Panc1 (cell line): ENCODE data around the gene HAUS8. TPM values are rescaled to one million over a fixed set of nuclear protein-coding genes. Genes with fewer than 3 reads are reported as not detected.

Experiments used
- ATAC-seq: fragments of 200-7000 bp; cut with Tn5 transposase; 2 replicates; pipeline ENCODE4 v1.9.1; 2020; ENCODE audit warnings: mild to moderate bottlenecking, moderate library complexity
- BruUV-seq: library from RNA; stranded (reverse); fragments of 400-500 nt; replicated peaks from 2 replicates; lab custom pipeline; 2021; lab: Mats Ljungman, UMichigan
- CTCF ChIA-PET: fragments of 300-600 bp; sonication (Branson Sonifier 250); formaldehyde crosslinking; loops from one replicate; lab custom pipeline; 2022; ENCODE audit warnings: antibody characterized with exemption; lab: Charles Lee
- POLR2A ChIA-PET: fragments of 300-600 bp; sonication (Branson Sonifier 250); formaldehyde crosslinking; loops from one replicate; lab custom pipeline; 2022; ENCODE audit warnings: antibody characterized with exemption; lab: Charles Lee
- DNase-seq: peaks from one replicate; pipeline ENCODE4 v3.0.0-alpha.2; 2010; ENCODE audit warnings: low read depth, low spot score
- H3K27ac ChIP-seq: 2 replicates; pipeline ENCODE4 v1.5.1; 2011; ENCODE audit warnings: mild to moderate bottlenecking, low read length, inconsistent platforms
- H3K27me3 ChIP-seq: fragments of 200-500 bp; sonication (Bioruptor generic); 2 replicates; pipeline ENCODE4 v1.6.0; 2014; ENCODE audit warnings: low read length, inconsistent platforms; ENCODE audit not compliant: control insufficient read depth, insufficient read depth
- H3K36me3 ChIP-seq: fragments of 200-500 bp; sonication (Bioruptor generic); 2 replicates; pipeline ENCODE4 v1.5.1; 2014; ENCODE audit warnings: inconsistent platforms, mild to moderate bottlenecking, low read length, moderate library complexity; ENCODE audit not compliant: control insufficient read depth, insufficient read depth
- H3K4me1 ChIP-seq: 2 replicates; pipeline ENCODE4 v1.5.1; 2011; ENCODE audit warnings: inconsistent platforms, mild to moderate bottlenecking, low read length, moderate library complexity; ENCODE audit not compliant: control insufficient read depth, insufficient read depth
- H3K4me3 ChIP-seq, 2 experiments: 2 replicates each; pipeline ENCODE4 v1.5.1; 2011 to 2012; ENCODE audit warnings: low read depth in 2 of 2, low read length in 2 of 2, mild to moderate bottlenecking in 2 of 2, inconsistent platforms in 1 of 2, moderate library complexity in 1 of 2
- H3K9me3 ChIP-seq: fragments of 200-500 bp; sonication (Bioruptor generic); 2 replicates; pipeline ENCODE4 v1.5.1; 2014; ENCODE audit warnings: low read depth, mild to moderate bottlenecking, inconsistent platforms, low read length, moderate library complexity; ENCODE audit not compliant: control insufficient read depth, insufficient read depth
- POLR2AphosphoS5 ChIP-seq: IDR thresholded peaks from 2 replicates; pipeline ENCODE4 v1.6.1; 2012; ENCODE audit warnings: mild to moderate bottlenecking, low read depth, low read length, moderate library complexity
- SIN3A ChIP-seq: IDR thresholded peaks from 2 replicates; pipeline ENCODE4 v1.6.1; 2012; ENCODE audit warnings: low read depth, mild to moderate bottlenecking, low read length, moderate library complexity, borderline replicate concordance; ENCODE audit not compliant: insufficient read depth
- TCF7L2 ChIP-seq: IDR thresholded peaks from 2 replicates; pipeline ENCODE4 v1.6.1; 2011; ENCODE audit warnings: mild to moderate bottlenecking, low read depth, low read length, inconsistent platforms
- in situ Hi-C: cut with HindIII; loops from 2 replicates; pipeline ENCODE4 v1.10.0; 2016; ENCODE audit warnings: low sequenced_read_pairs, low pct_unique_long_range_greater_than_20kb
- intact Hi-C: fragments of 100-400 bp; cut with micrococcal nuclease; formaldehyde crosslinking; loops from one replicate; pipeline ENCODE4 v1.10.0; 2022; ENCODE audit not compliant: unreplicated experiment
- total RNA-seq: library from RNA; stranded (reverse); gene quantifications from one replicate; pipeline ENCODE4 v1.2.1, GENCODE V29; 2021; ENCODE audit not compliant: unreplicated experiment
- TF ChIP-seq, protein P1 (sequence below), 2 experiments: IDR thresholded peaks; 2 replicates each; pipeline ENCODE4 v1.6.1; 2011 to 2012; ENCODE audit warnings: low read depth in 2 of 2, control low read depth in 1 of 2, low read length in 1 of 2, mild to moderate bottlenecking in 1 of 2, moderate library complexity in 1 of 2; ENCODE audit not compliant: insufficient read depth in 1 of 2
- TF ChIP-seq, protein P2 (sequence below): fragments of 450-650 bp; IDR thresholded peaks from 2 replicates; pipeline ENCODE4 v1.5.1; 2017; ENCODE audit warnings: mild to moderate bottlenecking

HAUS8 gene
- total RNA-seq, 1 experiment from 2014 or later = 18.2 TPM

DNA sequence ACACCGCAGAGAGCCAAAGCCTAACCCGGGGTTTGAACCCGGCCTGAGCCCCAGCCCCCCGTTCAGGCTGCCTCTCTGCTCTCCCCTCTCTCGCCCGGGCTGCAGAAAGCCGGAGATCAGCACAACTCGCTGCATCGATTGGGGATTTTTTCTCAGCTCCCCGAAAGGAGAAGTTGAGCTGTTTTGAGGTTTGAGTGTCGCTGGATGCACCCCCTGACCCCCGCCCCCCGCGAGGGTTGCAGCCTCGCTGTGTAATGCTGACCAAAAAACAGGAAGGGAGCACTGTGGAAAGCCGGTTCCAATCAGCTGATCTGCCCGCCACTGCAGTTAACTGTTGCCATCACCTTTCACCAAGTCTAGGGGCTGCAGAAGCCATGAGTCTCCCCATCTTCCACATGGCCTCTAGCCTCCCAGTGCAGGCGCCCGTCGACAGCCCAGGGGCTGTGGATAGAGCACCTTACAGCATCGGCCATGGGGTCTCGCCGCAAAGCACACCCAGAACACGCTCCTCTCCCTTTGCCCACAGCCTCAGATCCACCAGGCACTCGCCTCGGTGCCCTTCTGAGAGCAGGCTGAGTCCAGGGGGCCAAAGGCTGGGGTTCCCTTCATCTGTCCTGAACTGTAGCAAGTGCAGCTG is 34.8 kb upstream of the HAUS8 start:
- no peak overlapping the region for H3K4me3 ChIP-seq
- no TSS peak for BruUV-seq
- H3K27ac ChIP-seq = no peak overlapping the region
- TF ChIP-seq SIN3A = no peak
- no peak for TF ChIP-seq POLR2AphosphoS5
- TF ChIP-seq, protein P1, sequence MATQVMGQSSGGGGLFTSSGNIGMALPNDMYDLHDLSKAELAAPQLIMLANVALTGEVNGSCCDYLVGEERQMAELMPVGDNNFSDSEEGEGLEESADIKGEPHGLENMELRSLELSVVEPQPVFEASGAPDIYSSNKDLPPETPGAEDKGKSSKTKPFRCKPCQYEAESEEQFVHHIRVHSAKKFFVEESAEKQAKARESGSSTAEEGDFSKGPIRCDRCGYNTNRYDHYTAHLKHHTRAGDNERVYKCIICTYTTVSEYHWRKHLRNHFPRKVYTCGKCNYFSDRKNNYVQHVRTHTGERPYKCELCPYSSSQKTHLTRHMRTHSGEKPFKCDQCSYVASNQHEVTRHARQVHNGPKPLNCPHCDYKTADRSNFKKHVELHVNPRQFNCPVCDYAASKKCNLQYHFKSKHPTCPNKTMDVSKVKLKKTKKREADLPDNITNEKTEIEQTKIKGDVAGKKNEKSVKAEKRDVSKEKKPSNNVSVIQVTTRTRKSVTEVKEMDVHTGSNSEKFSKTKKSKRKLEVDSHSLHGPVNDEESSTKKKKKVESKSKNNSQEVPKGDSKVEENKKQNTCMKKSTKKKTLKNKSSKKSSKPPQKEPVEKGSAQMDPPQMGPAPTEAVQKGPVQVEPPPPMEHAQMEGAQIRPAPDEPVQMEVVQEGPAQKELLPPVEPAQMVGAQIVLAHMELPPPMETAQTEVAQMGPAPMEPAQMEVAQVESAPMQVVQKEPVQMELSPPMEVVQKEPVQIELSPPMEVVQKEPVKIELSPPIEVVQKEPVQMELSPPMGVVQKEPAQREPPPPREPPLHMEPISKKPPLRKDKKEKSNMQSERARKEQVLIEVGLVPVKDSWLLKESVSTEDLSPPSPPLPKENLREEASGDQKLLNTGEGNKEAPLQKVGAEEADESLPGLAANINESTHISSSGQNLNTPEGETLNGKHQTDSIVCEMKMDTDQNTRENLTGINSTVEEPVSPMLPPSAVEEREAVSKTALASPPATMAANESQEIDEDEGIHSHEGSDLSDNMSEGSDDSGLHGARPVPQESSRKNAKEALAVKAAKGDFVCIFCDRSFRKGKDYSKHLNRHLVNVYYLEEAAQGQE (IDR thresholded peaks at IDR 0.05; ENCODE audit: insufficient read depth in 1 of 2, low read depth in 2 of 2, low read length in 1 of 2) = no peak
- no peak for TF ChIP-seq TCF7L2
- TF ChIP-seq, protein P2, sequence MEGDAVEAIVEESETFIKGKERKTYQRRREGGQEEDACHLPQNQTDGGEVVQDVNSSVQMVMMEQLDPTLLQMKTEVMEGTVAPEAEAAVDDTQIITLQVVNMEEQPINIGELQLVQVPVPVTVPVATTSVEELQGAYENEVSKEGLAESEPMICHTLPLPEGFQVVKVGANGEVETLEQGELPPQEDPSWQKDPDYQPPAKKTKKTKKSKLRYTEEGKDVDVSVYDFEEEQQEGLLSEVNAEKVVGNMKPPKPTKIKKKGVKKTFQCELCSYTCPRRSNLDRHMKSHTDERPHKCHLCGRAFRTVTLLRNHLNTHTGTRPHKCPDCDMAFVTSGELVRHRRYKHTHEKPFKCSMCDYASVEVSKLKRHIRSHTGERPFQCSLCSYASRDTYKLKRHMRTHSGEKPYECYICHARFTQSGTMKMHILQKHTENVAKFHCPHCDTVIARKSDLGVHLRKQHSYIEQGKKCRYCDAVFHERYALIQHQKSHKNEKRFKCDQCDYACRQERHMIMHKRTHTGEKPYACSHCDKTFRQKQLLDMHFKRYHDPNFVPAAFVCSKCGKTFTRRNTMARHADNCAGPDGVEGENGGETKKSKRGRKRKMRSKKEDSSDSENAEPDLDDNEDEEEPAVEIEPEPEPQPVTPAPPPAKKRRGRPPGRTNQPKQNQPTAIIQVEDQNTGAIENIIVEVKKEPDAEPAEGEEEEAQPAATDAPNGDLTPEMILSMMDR = no peak
- ChIA-PET CTCF (no interaction called here), POLR2A (interaction anchor here (0.6 kb wide), 1 partner anchor 38 kb away, joined by 17 read pairs; no protein-coding TSS in a partner anchor)
- ATAC-seq = no peak
- no peaks in the 10 kb centered on the region for H3K36me3 ChIP-seq
- no peak for DNase-seq
- no peaks in the 10 kb centered on the region for H3K27me3 ChIP-seq
- no peaks in the 10 kb centered on the region for H3K9me3 ChIP-seq
- H3K4me1 ChIP-seq = peaks cover 17% of the 10 kb centered on the region
- intact Hi-C loops (no loop called here), in situ Hi-C loops (no loop called here)

DNA sequence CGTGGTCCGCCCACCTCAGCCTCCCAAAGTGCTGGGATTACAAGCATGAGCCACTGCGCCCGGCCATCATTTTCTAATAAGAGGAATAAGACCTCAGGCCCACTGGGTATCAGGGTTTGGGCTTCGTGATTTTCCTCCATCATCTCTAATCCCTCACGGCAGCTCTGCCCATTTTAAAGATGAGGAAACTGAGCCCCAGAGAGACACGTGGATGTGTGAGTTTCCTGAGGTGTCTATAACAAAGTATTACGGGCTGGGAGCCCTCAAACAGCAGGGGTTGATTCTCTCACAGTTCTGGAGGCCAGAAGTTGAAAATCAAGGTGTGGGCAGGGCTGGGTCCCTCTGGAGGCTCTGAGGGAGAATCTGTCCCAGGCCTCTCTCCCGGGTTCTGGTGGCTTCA is 34.0 kb upstream of the HAUS8 start:
- Histone ChIP-seq H3K4me3 (no peak overlapping the region), H3K36me3 (no peaks in the 10 kb centered on the region), H3K27me3 (no peaks in the 10 kb centered on the region), H3K9me3 (no peaks in the 10 kb centered on the region), H3K27ac (no peak overlapping the region), H3K4me1 (peaks cover 17% of the 10 kb centered on the region)
- no peak for DNase-seq
- TF ChIP-seq TCF7L2 = no peak
- TF ChIP-seq, protein P1 (IDR thresholded peaks at IDR 0.05; ENCODE audit: insufficient read depth in 1 of 2, low read depth in 2 of 2, low read length in 1 of 2) = no peak
- TF ChIP-seq, protein P2 = no peak
- TF ChIP-seq SIN3A = no peak
- no peak for TF ChIP-seq POLR2AphosphoS5
- in situ Hi-C loops = no loop called here
- intact Hi-C loops = no loop called here
- BruUV-seq = no TSS peak
- no peak for ATAC-seq
- ChIA-PET CTCF (no interaction called here), POLR2A (no interaction called here)
